GM12892 (cell line): ENCODE results near the gene SNX19.

Source experiments
- POLR2A ChIP-seq: IDR thresholded peaks from 2 replicates; pipeline ENCODE4 v1.6.1; 2011; ENCODE audit warnings: low read depth, low read length, control low read depth
- POLR2AphosphoS5 ChIP-seq: IDR thresholded peaks from 2 replicates; pipeline ENCODE4 v1.6.1; 2011; ENCODE audit warnings: low read depth, low read length, control low read depth
- TAF1 ChIP-seq: IDR thresholded peaks from 2 replicates; pipeline ENCODE4 v1.6.1; 2011; ENCODE audit warnings: low read depth, mild to moderate bottlenecking, control low read depth, low read length, borderline replicate concordance

GRCh38 chr11:130830566-130830965, 85.7 kb downstream of the SNX19 start:
- TF ChIP-seq POLR2A = no peak
- no peak for TF ChIP-seq POLR2AphosphoS5
- TF ChIP-seq TAF1 = no peak
